Measurements from ENCODE around the gene VRK2. TPM values are rescaled to one million over a fixed set of nuclear protein-coding genes. Genes with fewer than 3 reads are reported as not detected.

The VRK2 gene
- polyA plus RNA-seq, 3 donors = 13.5 to 31.6 (median 21.4) TPM

- intact Hi-C loops (cut with micrococcal nuclease) = no loop called here
- H3K4me3 Mint-ChIP-seq = no peak overlapping the region
- Histone ChIP-seq H3K4me1 (ENCODE audit: control insufficient read depth in 1 of 2, insufficient read depth in 2 of 2, low read length in 2 of 2) (no peaks in the 10 kb centered on the region), H2AFZ (ENCODE audit: insufficient read depth, low read depth, low read length, poor library complexity, severe bottlenecking) (no peak overlapping the region), H3K4me3 (replicated peaks in 1 of 3; ENCODE audit: low read depth in 2 of 3, low read length in 3 of 3) (no peak overlapping the region), H3K36me3 (replicated peaks in 1 of 2; ENCODE audit: control insufficient read depth in 1 of 2, insufficient read depth in 2 of 2, low read length in 2 of 2) (no peaks in the 10 kb centered on the region), H3K9me3 (replicated peaks in 1 of 2; ENCODE audit: control insufficient read depth in 1 of 2, insufficient read depth in 1 of 2, low read length in 2 of 2) (no peaks in the 10 kb centered on the region), H3K27me3 (ENCODE audit: control insufficient read depth in 2 of 2, insufficient read depth in 2 of 2, low read length in 2 of 2) (no peaks in the 10 kb centered on the region), H3K9ac (ENCODE audit: insufficient read depth, low read length, poor library complexity, severe bottlenecking) (no peak overlapping the region), H3K4me2 (replicated peaks; ENCODE audit: extremely low read depth, low read length, poor library complexity, severe bottlenecking) (no peak overlapping the region), H4K20me1 (ENCODE audit: insufficient read depth, low read length) (no peaks in the 10 kb centered on the region), H3K27ac (ENCODE audit: low read depth in 1 of 2, low read length in 2 of 2) (no peak overlapping the region), H3K79me2 (ENCODE audit: insufficient read depth, low read length) (no peaks in the 10 kb centered on the region)
- H3K27ac Mint-ChIP-seq = no peak overlapping the region
- DNase-seq = no peak
- no peaks in the 10 kb centered on the region for H3K4me1 Mint-ChIP-seq
- WGBS (ENCODE audit: insufficient coverage) = no CpG with 5 or more reads among the region's 1 CpG
- peaks cover 0 to 2% (median 0%) of the 10 kb centered on the region in 3 donors for H3K27me3 Mint-ChIP-seq (ENCODE audit: low read depth in 3 of 3)
- TF ChIP-seq CTCF (IDR thresholded peaks at IDR 0.05) = no peak
- H3K9me3 Mint-ChIP-seq = peaks cover 0 to 3% (median 2%) of the 10 kb centered on the region in 7 donors
- no peaks in the 10 kb centered on the region for H3K36me3 Mint-ChIP-seq
Measured at GRCh38 chr2:58006952-58007284, 39.7 kb upstream of the VRK2 start.

GRCh38 chr2:58010599-58010998 lies 36.0 kb upstream of the VRK2 start:
- Mint-ChIP-seq H3K27ac (no peak overlapping the region), H3K9me3 (peaks cover 0 to 9% (median 0%) of the 10 kb centered on the region in 7 donors), H3K27me3 (ENCODE audit: low read depth in 3 of 3) (peaks cover 0 to 2% (median 0%) of the 10 kb centered on the region in 3 donors), H3K4me3 (no peak overlapping the region), H3K4me1 (no peaks in the 10 kb centered on the region), H3K36me3 (no peaks in the 10 kb centered on the region)
- no peak overlapping the region for H2AFZ ChIP-seq (ENCODE audit: insufficient read depth, low read depth, low read length, poor library complexity, severe bottlenecking)
- no peaks in the 10 kb centered on the region for H3K9me3 ChIP-seq (replicated peaks in 1 of 2; ENCODE audit: control insufficient read depth in 1 of 2, insufficient read depth in 1 of 2, low read length in 2 of 2)
- no CpG with 5 or more reads among the region's 1 CpG for WGBS (ENCODE audit: insufficient coverage)
- no peak overlapping the region for H3K4me3 ChIP-seq (replicated peaks in 1 of 3; ENCODE audit: low read depth in 2 of 3, low read length in 3 of 3)
- H3K9ac ChIP-seq (ENCODE audit: insufficient read depth, low read length, poor library complexity, severe bottlenecking) = no peak overlapping the region
- H3K27me3 ChIP-seq (ENCODE audit: control insufficient read depth in 2 of 2, insufficient read depth in 2 of 2, low read length in 2 of 2) = no peaks in the 10 kb centered on the region
- H3K36me3 ChIP-seq (replicated peaks in 1 of 2; ENCODE audit: control insufficient read depth in 1 of 2, insufficient read depth in 2 of 2, low read length in 2 of 2) = no peaks in the 10 kb centered on the region
- H3K27ac ChIP-seq (ENCODE audit: low read depth in 1 of 2, low read length in 2 of 2) = no peak overlapping the region
- H3K79me2 ChIP-seq (ENCODE audit: insufficient read depth, low read length) = no peaks in the 10 kb centered on the region
- intact Hi-C loops (cut with micrococcal nuclease) = no loop called here
- no peaks in the 10 kb centered on the region for H3K4me1 ChIP-seq (ENCODE audit: control insufficient read depth in 1 of 2, insufficient read depth in 2 of 2, low read length in 2 of 2)
- DNase-seq = no peak
- no peak overlapping the region for H3K4me2 ChIP-seq (replicated peaks; ENCODE audit: extremely low read depth, low read length, poor library complexity, severe bottlenecking)
- TF ChIP-seq CTCF (IDR thresholded peaks at IDR 0.05) = no peak
- H4K20me1 ChIP-seq (ENCODE audit: insufficient read depth, low read length) = no peaks in the 10 kb centered on the region

All from CD14-positive monocyte (primary cell).